ENCODE data around the gene CMTM6.
"Not testable (repeated sequence)": the region's sequence is repeated elsewhere in the genome, so short reads cannot be mapped to it uniquely, and the experiment has no call there.

The CMTM6 gene

DNA sequence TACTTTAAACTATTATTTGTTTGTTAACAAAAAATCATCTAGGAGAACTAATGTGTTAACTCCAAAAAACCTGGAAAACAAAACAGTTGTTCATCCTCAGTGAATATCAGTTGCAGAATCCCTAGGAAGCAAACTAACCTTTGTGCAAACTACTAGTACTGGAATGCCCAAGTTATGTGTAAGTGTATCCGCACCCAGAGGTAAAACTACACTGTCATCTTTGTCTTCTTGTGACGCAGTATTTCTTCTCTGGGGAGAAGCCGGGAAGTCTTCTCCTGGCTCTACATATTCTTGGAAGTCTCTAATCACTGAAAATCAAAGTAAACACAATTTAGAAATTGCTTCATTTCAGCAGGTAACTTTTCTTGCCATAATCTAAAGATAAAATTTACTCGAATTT is 38.2 kb upstream of the CMTM6 start:
- no peak for DNase-seq (ENCODE audit: low read depth)
- H3K4me3 ChIP-seq (ENCODE audit: low read depth, low read length): no peak overlapping the region
- TF ChIP-seq, protein P1, sequence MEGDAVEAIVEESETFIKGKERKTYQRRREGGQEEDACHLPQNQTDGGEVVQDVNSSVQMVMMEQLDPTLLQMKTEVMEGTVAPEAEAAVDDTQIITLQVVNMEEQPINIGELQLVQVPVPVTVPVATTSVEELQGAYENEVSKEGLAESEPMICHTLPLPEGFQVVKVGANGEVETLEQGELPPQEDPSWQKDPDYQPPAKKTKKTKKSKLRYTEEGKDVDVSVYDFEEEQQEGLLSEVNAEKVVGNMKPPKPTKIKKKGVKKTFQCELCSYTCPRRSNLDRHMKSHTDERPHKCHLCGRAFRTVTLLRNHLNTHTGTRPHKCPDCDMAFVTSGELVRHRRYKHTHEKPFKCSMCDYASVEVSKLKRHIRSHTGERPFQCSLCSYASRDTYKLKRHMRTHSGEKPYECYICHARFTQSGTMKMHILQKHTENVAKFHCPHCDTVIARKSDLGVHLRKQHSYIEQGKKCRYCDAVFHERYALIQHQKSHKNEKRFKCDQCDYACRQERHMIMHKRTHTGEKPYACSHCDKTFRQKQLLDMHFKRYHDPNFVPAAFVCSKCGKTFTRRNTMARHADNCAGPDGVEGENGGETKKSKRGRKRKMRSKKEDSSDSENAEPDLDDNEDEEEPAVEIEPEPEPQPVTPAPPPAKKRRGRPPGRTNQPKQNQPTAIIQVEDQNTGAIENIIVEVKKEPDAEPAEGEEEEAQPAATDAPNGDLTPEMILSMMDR (IDR thresholded peaks at IDR 0.05; ENCODE audit: insufficient read depth, low read depth, low read length, missing control alignments): no peak

DNA sequence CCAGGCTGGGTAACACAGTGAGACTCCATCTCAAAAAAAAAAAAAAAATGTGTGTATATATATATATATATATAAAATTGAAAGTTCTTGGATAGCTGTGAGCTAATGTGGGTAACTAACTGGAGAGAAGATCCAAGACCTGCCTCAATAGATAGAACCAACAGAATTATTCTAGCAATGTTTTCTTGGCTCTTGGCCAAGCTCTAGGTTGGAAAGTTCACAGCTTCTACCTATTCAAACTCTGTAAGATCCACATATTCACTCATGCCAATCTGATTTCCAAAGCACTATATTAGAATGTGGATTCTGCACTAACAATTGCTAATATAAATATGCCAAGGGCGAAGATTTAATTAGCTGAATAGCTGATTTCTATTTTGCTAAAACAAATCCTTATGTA is 29.8 kb upstream of the CMTM6 start:
- DNase-seq (ENCODE audit: low read depth): no peak
- TF ChIP-seq, protein P1 (IDR thresholded peaks at IDR 0.05; ENCODE audit: insufficient read depth, low read depth, low read length, missing control alignments): no peak
- H3K4me3 ChIP-seq (ENCODE audit: low read depth, low read length): no peak overlapping the region

DNA sequence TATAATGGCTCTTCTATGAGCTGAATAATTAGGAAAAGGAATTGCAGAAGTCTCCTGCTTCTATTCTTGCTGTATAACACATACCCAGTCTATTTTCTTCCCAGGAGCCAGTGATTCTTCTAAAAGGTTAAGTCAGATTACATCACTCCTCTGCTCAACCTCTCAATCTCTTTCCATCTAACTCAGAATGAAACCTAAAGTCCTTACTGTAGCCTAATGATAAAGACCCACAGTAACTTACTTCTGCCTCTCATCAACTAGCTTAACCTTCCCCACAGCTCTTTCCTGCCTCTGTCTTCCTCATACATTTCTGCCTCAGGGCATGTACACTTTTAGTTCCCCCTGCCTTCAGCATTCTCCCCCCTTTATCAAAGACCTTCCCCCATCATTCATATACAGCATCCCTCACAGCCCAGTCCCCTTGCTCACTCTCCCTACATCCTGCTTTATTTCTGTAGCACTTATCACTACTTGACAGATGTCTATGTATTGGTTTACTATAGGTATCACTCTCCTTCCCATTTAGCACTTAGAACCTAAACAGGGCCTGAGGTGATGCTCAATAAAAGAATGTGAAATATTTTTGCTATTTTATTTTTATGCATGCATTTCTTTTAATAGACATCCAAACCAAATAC is 28.5 kb upstream of the CMTM6 start:
- no peak overlapping the region for H3K4me3 ChIP-seq (ENCODE audit: low read depth, low read length)
- TF ChIP-seq, protein P1 (IDR thresholded peaks at IDR 0.05; ENCODE audit: insufficient read depth, low read depth, low read length, missing control alignments): no peak
- DNase-seq (ENCODE audit: low read depth): no peak

DNA sequence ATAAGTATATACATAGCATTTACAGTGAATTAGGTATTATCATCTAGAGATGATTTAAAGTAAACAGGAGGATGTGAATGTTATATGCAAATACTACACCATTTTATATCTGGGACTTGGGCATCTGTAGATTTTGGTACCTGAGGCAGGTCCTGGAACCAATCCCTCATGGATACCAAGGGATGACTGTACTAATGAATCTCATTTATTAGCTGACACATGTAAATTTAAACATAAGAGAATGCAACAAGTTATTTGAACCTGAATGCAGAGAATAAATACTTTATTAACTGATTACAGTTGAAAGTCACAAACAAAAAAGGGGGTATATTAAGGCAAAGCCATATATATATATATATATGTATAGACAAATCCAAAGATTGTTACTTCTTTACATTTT is 23.1 kb upstream of the CMTM6 start:
- H3K4me3 ChIP-seq (ENCODE audit: low read depth, low read length): no peak overlapping the region
- no peak for DNase-seq (ENCODE audit: low read depth)
- TF ChIP-seq, protein P1 (IDR thresholded peaks at IDR 0.05; ENCODE audit: insufficient read depth, low read depth, low read length, missing control alignments): no peak

DNA sequence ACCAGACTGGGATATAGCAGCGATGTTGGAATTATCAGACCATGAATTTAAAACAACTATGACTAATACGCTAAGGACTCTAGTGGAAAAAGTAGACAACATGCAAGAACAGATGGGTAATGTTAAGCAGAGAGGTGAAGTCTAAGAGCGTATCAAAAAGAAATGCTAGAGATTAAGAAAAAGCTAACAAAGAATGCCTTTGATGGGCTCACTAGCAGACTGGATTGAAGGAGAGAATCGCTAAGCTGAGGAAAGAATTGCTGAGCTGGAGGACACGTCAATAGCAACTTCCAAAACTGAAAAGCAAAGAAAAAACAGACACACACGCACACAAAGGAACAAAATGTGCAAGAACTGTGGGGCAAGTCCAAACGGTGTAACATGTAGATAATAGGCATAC is 20.0 kb upstream of the CMTM6 start:
- H3K4me3 ChIP-seq (ENCODE audit: low read depth, low read length): no peak overlapping the region
- DNase-seq (ENCODE audit: low read depth): no peak
- TF ChIP-seq, protein P1 (IDR thresholded peaks at IDR 0.05; ENCODE audit: insufficient read depth, low read depth, low read length, missing control alignments): no peak

DNA sequence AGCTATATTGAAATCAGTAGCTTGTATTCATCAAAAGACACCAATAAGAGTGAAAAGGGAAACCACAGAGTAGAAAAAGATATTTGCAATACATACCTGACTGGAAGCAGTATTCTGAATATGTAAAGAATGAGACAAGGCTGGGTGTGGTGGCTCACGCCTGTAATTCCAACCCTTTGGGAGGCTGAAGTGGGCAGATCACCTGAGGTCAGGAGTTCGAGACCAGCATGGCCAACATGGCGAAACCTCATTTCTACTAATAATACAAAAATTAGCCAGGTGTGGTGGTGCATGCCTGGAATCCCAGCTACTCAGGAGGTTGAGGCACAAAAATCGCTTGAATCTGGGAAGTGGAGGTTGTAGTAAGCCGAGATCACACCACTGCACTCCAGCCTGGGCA is 16.3 kb upstream of the CMTM6 start:
- not testable (repeated sequence) for DNase-seq (ENCODE audit: low read depth); H3K4me3 ChIP-seq (ENCODE audit: low read depth, low read length)

DNA sequence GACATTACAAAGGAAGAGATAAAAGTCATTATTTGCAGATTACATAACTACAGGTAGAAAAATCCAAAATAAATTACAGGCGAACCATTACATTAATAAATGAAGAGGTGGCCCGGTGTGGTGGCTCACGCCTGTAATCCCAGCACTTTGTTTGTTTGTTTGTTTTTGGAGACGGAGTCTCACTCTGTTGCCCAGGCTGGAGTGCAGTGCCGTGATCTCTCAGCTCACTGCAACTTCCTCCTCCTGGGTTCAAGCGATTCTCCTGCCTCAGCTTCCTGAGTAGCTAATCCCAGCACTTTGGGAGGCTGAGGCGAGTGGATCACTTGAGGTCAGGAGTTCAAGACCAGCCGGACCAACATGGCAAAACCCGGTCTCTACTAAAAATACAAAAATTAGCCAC is 14.1 kb upstream of the CMTM6 start:
- not testable (repeated sequence) for H3K4me3 ChIP-seq (ENCODE audit: low read depth, low read length); DNase-seq (ENCODE audit: low read depth)

DNA sequence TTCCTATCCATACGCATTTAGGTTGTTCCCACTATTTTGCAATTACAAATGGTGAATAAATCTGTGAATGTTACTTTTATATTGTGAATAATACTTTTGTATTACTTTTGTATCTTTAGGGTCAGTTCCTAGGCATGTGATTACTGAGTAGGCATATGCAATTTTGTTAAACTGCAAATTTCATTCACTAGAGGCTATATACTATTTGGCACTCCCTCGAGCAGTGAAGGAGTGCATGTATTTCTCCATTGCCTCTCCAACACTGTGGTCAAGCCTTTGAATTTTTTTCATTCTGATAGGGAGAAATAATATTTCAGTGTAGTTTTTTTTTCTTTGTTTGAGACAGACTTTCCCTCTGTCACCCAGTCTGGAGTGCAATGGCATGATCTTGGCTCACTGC is 8.4 kb upstream of the CMTM6 start:
- TF ChIP-seq, protein P1 (IDR thresholded peaks at IDR 0.05; ENCODE audit: insufficient read depth, low read depth, low read length, missing control alignments): no peak
- H3K4me3 ChIP-seq (ENCODE audit: low read depth, low read length): no peak overlapping the region

More for the DNA sequence above, 8.4 kb upstream of the CMTM6 start:
- DNase-seq (ENCODE audit: low read depth): no peak

Measured in GM12865 (cell line).